ENCODE results near the gene PNLIPRP2.

PNLIPRP2 gene

DNA sequence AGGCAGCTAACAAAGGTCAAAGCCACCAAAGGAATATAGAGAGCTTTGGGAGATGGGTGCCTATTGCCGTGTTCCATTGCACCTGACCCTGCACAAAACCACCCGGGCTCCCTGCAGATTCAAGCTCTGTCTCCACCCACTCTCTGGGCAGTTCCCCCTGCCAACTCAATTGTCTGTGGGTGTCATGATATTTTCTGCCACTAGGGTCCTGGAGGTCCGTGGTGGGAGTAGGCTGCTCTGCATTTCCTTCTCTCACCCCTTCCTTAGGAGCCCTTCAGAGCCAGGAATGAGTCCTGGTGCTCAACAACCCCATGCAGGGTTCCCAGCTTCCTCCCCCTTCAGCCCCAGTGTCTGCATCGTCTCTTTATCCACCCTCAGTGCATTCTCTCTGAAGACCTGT is 34.1 kb downstream of the PNLIPRP2 start:
- in situ Hi-C loops (cut with MboI; ENCODE audit: low sequenced_read_pairs), result no loop called here
- H3K27me3 ChIP-seq (ENCODE audit: low read depth), result no peaks in the 10 kb centered on the region
- peak in 1 of 2 experiments; percentile 48 for DNase-seq (ENCODE audit: low spot score in 2 of 2)
- H3K9me3 ChIP-seq, result no peaks in the 10 kb centered on the region
- H3K4me3 ChIP-seq, result no peak overlapping the region
- H3K36me3 ChIP-seq (replicated peaks), result no peaks in the 10 kb centered on the region
- H3K4me1 ChIP-seq, result no peaks in the 10 kb centered on the region

DNA sequence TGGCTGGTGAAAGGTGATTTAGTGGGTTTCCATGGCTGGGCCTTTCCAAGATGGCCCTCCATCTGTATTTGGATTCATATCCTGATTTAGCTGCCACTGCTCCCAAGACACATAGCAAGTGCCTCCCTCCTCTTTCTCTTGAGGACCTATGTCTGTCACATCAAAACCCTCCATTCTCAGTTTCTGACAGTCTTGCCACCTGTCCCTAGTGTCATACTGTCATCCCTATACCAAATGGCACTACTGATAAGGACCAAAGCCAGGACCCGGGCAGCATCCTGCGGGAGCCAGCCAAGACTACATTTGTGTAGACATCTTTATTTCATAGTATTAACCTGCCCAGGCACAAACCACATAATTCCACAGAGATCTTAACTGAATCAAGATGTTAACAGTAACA is 34.8 kb downstream of the PNLIPRP2 start:
- no peak overlapping the region for H3K4me3 ChIP-seq
- no peaks in the 10 kb centered on the region for H3K36me3 ChIP-seq (replicated peaks)
- no peaks in the 10 kb centered on the region for H3K9me3 ChIP-seq
- in situ Hi-C loops (cut with MboI; ENCODE audit: low sequenced_read_pairs), result no loop called here
- H3K27me3 ChIP-seq (ENCODE audit: low read depth), result no peaks in the 10 kb centered on the region
- no peak for DNase-seq (ENCODE audit: low spot score in 2 of 2)
- no peaks in the 10 kb centered on the region for H3K4me1 ChIP-seq

DNA sequence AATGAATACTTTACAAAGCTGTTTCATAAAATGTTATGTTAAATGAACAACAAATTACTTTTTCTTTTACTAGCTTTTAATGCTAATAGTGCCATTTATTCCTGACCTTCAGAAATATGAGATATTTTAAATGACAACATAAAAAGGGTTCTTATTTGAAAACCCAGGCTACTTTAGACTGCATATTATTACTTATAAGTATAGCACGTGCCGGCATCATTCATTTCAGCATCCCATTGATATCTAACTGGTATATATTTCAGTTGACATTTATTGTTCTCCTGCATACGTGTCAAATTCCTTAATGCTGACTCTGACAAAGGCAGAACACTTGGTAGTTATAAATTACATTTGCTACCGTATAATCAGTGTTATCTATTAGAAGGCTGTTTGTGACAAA is 35.3 kb downstream of the PNLIPRP2 start:
- Histone ChIP-seq H3K4me1 (no peaks in the 10 kb centered on the region), H3K27me3 (ENCODE audit: low read depth) (no peaks in the 10 kb centered on the region)

DNA sequence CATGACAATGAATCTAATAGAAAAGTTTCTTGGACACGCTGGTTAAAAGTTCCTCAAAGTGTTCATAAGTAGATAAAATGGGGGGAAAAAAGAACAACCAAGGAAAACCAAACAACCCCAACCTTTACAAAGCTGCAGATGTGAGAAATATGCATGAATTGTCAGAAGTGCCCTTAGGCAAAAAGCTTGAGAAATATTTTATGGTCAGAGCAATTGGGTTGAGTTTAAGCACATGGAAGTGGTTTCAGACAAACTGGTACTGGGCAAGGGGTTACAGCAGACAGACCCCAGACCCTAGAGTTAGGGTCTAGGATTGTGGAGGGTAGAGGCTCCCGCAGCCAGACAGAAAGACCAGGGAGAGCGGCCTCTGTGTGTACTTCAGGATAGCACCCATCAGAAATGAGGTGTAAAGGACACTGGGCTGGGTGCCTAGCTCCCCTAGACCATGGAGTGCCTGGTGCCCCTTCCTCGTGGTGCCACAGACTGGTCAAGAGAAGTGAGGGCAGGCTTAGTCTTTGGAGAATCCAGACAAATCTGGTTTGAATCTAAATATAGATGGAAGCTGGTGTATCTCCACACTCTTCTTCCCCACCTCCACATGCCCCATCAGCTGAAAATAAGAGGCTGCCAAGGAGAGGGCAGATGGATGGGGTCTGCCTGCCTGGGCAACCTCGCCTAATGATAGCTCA is 37.3 kb downstream of the PNLIPRP2 start:
- Histone ChIP-seq H3K4me1 (no peaks in the 10 kb centered on the region), H3K9me3 (no peaks in the 10 kb centered on the region), H3K4me3 (no peak overlapping the region), H3K27me3 (ENCODE audit: low read depth) (no peaks in the 10 kb centered on the region), H3K36me3 (replicated peaks) (no peaks in the 10 kb centered on the region)
- in situ Hi-C loops (cut with MboI; ENCODE audit: low sequenced_read_pairs), result no loop called here
- DNase-seq (ENCODE audit: low spot score in 2 of 2), result no peak

More for the DNA sequence above, 35.3 kb downstream of the PNLIPRP2 start:
- DNase-seq (ENCODE audit: low spot score in 2 of 2), result no peak
- in situ Hi-C loops (cut with MboI; ENCODE audit: low sequenced_read_pairs), result no loop called here
- Histone ChIP-seq H3K36me3 (replicated peaks) (no peaks in the 10 kb centered on the region), H3K4me3 (no peak overlapping the region), H3K9me3 (no peaks in the 10 kb centered on the region)

DNA sequence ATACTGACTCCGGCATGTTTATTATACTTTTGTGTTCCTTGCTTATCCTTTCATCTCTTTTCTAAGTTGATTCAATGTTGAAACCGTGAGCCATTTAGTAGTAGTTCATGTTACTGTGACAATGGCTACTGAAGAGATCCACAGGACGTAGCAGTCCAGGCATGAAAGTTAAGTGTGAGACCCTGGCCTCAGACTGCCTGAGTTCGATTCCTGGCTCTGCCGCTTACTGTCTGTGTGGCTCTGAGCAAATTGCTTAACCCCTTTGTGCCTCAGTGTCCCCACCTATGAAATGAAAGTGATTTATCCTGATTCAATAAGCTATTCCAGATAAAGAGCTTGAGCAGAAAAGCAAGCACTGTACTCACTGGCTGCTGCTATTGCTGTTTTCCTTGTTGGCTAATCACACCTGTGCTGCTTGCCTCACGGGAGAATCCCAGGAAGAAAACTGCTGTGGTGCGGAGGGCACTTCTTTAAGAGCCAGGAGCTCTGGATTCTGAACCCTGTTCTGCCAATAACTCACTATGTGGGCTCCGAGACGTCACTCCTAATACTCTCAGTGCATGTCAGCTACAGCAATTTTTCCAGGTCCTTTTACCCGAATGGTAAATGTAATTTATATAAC is 38.4 kb downstream of the PNLIPRP2 start:
- no peaks in the 10 kb centered on the region for H3K36me3 ChIP-seq (replicated peaks)
- no peak overlapping the region for H3K4me3 ChIP-seq
- H3K4me1 ChIP-seq, result no peaks in the 10 kb centered on the region
- no peak for DNase-seq (ENCODE audit: low spot score in 2 of 2)
- H3K9me3 ChIP-seq, result no peaks in the 10 kb centered on the region
- H3K27me3 ChIP-seq (ENCODE audit: low read depth), result no peaks in the 10 kb centered on the region
- in situ Hi-C loops (cut with MboI; ENCODE audit: low sequenced_read_pairs), result no loop called here

GRCh38 chr10:116660860-116661259 is 40.1 kb downstream of the PNLIPRP2 start:
- Histone ChIP-seq H3K9me3 (no peaks in the 10 kb centered on the region), H3K36me3 (replicated peaks) (no peaks in the 10 kb centered on the region), H3K4me3 (no peak overlapping the region), H3K4me1 (peaks cover 2% of the 10 kb centered on the region; the same call in 1 of the 2 replicates), H3K27me3 (ENCODE audit: low read depth) (no peaks in the 10 kb centered on the region)
- DNase-seq (ENCODE audit: low spot score in 2 of 2), result no peak
- in situ Hi-C loops (cut with MboI; ENCODE audit: low sequenced_read_pairs), result no loop called here

DNA sequence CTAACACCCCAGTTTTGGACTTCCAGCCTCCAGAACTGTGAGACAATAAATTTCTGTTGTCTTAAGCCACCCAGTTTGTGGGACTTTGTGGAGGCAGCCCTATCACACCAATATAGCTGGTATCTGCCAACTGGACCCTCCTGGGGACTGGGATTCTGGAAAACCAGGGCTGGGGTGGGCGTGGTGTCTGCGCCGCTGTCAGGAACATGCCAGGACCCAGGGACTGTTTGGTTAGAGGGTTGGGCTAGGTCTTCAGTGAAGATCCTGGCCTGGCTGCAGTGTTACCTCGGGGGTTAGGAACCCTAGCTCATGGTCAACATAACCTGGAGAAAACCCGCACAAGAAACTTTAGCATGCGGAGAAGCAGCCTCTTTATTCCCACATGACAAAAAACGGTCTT is 42.6 kb downstream of the PNLIPRP2 start:
- Histone ChIP-seq H3K9me3 (no peaks in the 10 kb centered on the region), H3K27me3 (ENCODE audit: low read depth) (no peaks in the 10 kb centered on the region), H3K4me3 (no peak overlapping the region), H3K36me3 (replicated peaks) (no peaks in the 10 kb centered on the region), H3K4me1 (peaks cover 4% of the 10 kb centered on the region; the same call in 1 of the 2 replicates)
- in situ Hi-C loops (cut with MboI; ENCODE audit: low sequenced_read_pairs), result no loop called here
- no peak for DNase-seq (ENCODE audit: low spot score in 2 of 2)

DNA sequence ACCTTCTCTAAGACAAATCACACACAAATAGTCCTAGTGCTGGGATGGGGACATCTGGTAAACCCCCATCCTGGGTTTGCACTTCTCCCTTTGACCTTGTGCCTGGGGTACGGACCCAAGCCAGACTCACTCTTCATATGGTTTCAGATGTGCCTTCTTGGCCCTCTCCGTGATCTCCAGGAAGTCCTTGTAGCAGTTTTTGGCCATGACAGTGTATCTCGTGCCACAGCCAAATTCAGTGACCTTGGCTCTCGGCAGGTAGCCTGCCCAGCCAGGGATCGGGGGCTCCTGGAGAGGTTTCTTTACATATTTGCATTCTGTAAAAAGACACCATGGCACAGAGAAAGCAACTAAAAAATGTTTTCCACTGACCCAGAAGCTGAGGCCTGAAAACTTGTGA is 43.9 kb downstream of the PNLIPRP2 start:
- in situ Hi-C loops (cut with MboI; ENCODE audit: low sequenced_read_pairs), result no loop called here
- H3K4me1 ChIP-seq, result peaks cover 4% of the 10 kb centered on the region; the same call in 1 of the 2 replicates
- no peaks in the 10 kb centered on the region for H3K9me3 ChIP-seq
- no peaks in the 10 kb centered on the region for H3K36me3 ChIP-seq (replicated peaks)
- no peak overlapping the region for H3K4me3 ChIP-seq
- no peaks in the 10 kb centered on the region for H3K27me3 ChIP-seq (ENCODE audit: low read depth)
- no peak for DNase-seq (ENCODE audit: low spot score in 2 of 2)

DNA sequence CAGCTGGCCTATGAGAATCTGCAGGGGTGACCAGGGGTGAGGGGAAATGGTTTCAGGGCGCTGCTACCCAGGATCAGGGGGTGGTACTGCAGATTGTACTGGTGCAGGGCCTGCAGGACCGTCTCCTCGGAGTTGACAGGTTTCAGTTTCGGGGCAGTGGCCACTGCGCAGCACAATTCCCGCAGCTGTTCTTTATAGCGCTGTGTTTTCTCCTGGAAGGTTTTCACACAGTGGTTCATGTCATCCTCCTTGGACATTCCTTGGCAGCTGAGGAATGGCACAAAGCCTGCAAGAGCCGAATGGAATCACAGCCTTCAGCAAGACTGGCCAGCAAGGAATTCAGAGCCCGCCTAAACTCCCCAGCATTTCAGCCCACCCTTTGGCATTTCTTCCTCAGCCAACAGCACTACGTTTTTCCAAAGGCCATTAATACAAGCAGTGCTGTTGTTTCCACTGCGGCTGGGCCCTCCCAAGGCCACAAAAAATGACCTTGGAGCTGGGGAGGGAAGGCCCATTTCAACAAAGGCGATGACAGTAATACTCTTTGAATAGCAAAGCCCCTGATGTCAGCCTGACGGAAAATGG is 44.9 kb downstream of the PNLIPRP2 start:
- Histone ChIP-seq H3K27me3 (ENCODE audit: low read depth) (no peaks in the 10 kb centered on the region), H3K36me3 (replicated peaks) (no peaks in the 10 kb centered on the region), H3K9me3 (no peaks in the 10 kb centered on the region), H3K4me1 (peaks cover 4% of the 10 kb centered on the region; the same call in 1 of the 2 replicates), H3K4me3 (no peak overlapping the region)
- DNase-seq (ENCODE audit: low spot score in 2 of 2), result peak in 1 of 2 experiments; percentile 5
- in situ Hi-C loops (cut with MboI; ENCODE audit: low sequenced_read_pairs), result no loop called here

DNA sequence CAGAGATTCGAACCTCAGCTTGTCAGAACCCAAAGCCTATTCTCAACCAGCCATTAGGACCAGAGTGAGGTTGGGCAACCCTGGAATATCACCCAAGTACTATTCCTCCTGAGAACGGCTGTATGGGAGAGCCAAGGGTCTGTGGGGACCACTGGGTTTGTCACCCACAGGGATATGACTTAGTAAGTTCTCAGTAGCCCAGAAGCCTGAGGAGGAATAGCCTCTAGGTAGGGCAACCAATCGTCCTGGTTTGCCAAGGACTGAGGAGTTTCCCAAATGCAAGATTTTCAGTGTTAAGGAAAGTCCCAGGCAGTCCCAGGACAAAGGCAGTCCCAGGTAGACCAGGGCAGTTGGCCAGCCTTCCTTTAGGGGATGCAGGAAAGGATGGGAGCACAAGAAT is 46.7 kb downstream of the PNLIPRP2 start:
- no peak for DNase-seq (ENCODE audit: low spot score in 2 of 2)
- H3K27me3 ChIP-seq (ENCODE audit: low read depth), result no peaks in the 10 kb centered on the region
- no peaks in the 10 kb centered on the region for H3K36me3 ChIP-seq (replicated peaks)
- H3K9me3 ChIP-seq, result no peaks in the 10 kb centered on the region
- peaks cover 4% of the 10 kb centered on the region; the same call in 1 of the 2 replicates for H3K4me1 ChIP-seq
- H3K4me3 ChIP-seq, result no peak overlapping the region
- in situ Hi-C loops (cut with MboI; ENCODE audit: low sequenced_read_pairs), result no loop called here

DNA sequence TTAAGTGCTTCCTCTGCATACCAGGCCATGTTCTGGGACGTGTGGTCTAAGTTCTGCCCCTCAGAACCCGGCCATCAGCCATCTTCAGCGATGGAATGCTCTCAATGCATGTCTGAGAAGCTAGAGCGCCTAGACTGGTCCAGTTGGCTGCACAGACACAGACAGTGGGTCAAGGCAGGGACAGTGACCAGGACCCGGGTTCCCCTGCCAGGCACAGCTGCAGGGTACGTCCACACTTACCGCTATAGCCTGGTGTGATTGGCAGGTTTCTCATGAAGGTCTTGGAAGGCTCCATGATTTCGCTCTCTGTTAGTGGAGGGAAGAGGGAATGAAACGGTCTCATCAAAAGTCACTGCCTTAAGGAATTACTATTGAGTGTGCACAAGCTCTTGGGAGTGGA is 47.3 kb downstream of the PNLIPRP2 start:
- H3K9me3 ChIP-seq, result no peaks in the 10 kb centered on the region
- in situ Hi-C loops (cut with MboI; ENCODE audit: low sequenced_read_pairs), result no loop called here

DNA sequence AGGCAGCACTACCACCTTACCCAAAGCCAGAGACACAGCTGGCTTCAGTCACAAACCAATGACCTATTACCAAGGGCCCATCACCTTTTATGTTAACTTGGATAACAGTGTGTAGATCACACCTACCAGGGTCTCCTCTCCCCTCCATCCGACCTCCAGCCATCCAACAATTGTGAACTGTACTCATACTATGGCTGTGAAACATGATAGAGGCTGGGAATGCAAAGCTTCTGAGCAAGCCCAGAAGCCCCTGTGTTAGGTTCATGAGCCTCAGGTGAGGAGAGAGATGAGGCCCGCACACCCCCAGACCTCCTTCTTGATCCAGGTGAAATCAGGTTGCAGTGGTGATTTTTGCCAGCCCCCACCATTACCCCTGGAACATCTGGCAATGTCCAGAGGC is 47.7 kb downstream of the PNLIPRP2 start:
- in situ Hi-C loops (cut with MboI; ENCODE audit: low sequenced_read_pairs), result no loop called here
- Histone ChIP-seq H3K9me3 (no peaks in the 10 kb centered on the region), H3K4me3 (no peak overlapping the region), H3K27me3 (ENCODE audit: low read depth) (no peaks in the 10 kb centered on the region), H3K36me3 (replicated peaks) (no peaks in the 10 kb centered on the region), H3K4me1 (peaks cover 4% of the 10 kb centered on the region; the same call in 1 of the 2 replicates)
- DNase-seq (ENCODE audit: low spot score in 2 of 2), result no peak

More for the DNA sequence above, 47.3 kb downstream of the PNLIPRP2 start:
- H3K27me3 ChIP-seq (ENCODE audit: low read depth), result no peaks in the 10 kb centered on the region
- no peak for DNase-seq (ENCODE audit: low spot score in 2 of 2)
- no peak overlapping the region for H3K4me3 ChIP-seq
- H3K4me1 ChIP-seq, result peaks cover 4% of the 10 kb centered on the region; the same call in 1 of the 2 replicates
- no peaks in the 10 kb centered on the region for H3K36me3 ChIP-seq (replicated peaks)

- in situ Hi-C loops (cut with MboI; ENCODE audit: low sequenced_read_pairs), result no loop called here
- DNase-seq (ENCODE audit: low spot score in 2 of 2), result no peak
- Histone ChIP-seq H3K4me3 (no peak overlapping the region), H3K4me1 (peaks cover 4% of the 10 kb centered on the region; the same call in 1 of the 2 replicates), H3K36me3 (replicated peaks) (no peaks in the 10 kb centered on the region), H3K27me3 (ENCODE audit: low read depth) (no peaks in the 10 kb centered on the region), H3K9me3 (no peaks in the 10 kb centered on the region)
Observed at GRCh38 chr10:116669080-116669479, 48.3 kb downstream of the PNLIPRP2 start.

Data from HAP-1 (cell line).